Measurements from ENCODE around the gene STK39.

STK39 gene

DNA sequence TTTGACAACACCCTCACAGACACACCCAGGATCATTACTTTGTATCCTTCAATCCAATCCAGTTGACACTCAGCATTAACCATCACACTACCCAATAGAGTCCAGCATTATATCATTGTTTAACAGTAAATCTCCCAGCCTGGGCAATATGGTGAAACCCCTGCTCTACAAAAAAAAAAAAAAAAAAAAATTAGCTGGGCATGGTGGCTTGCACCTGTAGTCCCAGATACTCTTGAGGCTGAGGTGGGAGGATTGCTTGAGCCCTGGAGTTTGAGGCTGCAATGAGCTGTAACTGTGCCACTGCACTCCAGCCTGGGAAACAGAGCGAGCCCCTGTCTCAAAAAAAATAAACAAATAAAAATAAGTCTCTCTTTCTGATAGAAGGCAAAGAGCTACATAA is 304.0 kb downstream of the STK39 start:
- H4K91ac ChIP-seq (ENCODE audit: low read length): no peak overlapping the region
- H3K4ac ChIP-seq (ENCODE audit: low read depth in 1 of 2, low read length in 2 of 2): no peak overlapping the region
- peaks cover 4% of the 10 kb centered on the region for H3K4me1 ChIP-seq (ENCODE audit: control insufficient read depth, insufficient read depth, low read depth, low read length)
- no peaks in the 10 kb centered on the region for H3K27me3 ChIP-seq (ENCODE audit: control insufficient read depth in 1 of 2, insufficient read depth in 1 of 2, low read length in 2 of 2)
- no peak overlapping the region for H3K14ac ChIP-seq (ENCODE audit: low read length in 2 of 2)
- no CpG with 5 or more reads among the region's 1 CpG for WGBS
- H3K79me1 ChIP-seq (replicated peaks; ENCODE audit: low read length, poor library complexity, severe bottlenecking): no peaks in the 10 kb centered on the region
- H3K9ac ChIP-seq (ENCODE audit: low read length): no peak overlapping the region
- no peak overlapping the region for H3K27ac ChIP-seq (ENCODE audit: low read length, poor library complexity, severe bottlenecking)
- H3K23ac ChIP-seq (ENCODE audit: low read length in 2 of 2): no peak overlapping the region
- no peak overlapping the region for H2BK120ac ChIP-seq (ENCODE audit: low read depth, low read length)
- no peak overlapping the region for H2AFZ ChIP-seq (ENCODE audit: low read depth, low read length)
- no peak overlapping the region for H3K18ac ChIP-seq (ENCODE audit: low read depth in 1 of 2, low read length in 2 of 2)
- H3K4me3 ChIP-seq (ENCODE audit: insufficient read depth in 1 of 2, low read depth in 1 of 2, low read length in 2 of 2): no peak overlapping the region
- no peak for DNase-seq
- H2BK12ac ChIP-seq (ENCODE audit: low read length in 2 of 2): no peak overlapping the region
- H2BK5ac ChIP-seq (ENCODE audit: low read depth, low read length, poor library complexity, severe bottlenecking): no peak overlapping the region
- no peak overlapping the region for H2BK15ac ChIP-seq (ENCODE audit: low read depth, poor library complexity, severe bottlenecking)
- H3K9me3 ChIP-seq (ENCODE audit: control insufficient read depth, low read length): no peaks in the 10 kb centered on the region
- H3K4me2 ChIP-seq (ENCODE audit: low read length, poor library complexity, severe bottlenecking): no peak overlapping the region
- no peak overlapping the region for H4K8ac ChIP-seq (ENCODE audit: low read length)
- H2AK5ac ChIP-seq (ENCODE audit: low read length, severe bottlenecking): no peak overlapping the region
- H3K36me3 ChIP-seq (ENCODE audit: control insufficient read depth in 1 of 2, insufficient read depth in 2 of 2, low read depth in 1 of 2, low read length in 2 of 2): no peaks in the 10 kb centered on the region

- no peak overlapping the region for H2BK12ac ChIP-seq (ENCODE audit: low read length in 2 of 2)
- no peak overlapping the region for H3K4me3 ChIP-seq (ENCODE audit: insufficient read depth in 1 of 2, low read depth in 1 of 2, low read length in 2 of 2)
- no peak overlapping the region for H3K14ac ChIP-seq (ENCODE audit: low read length in 2 of 2)
- H2BK15ac ChIP-seq (ENCODE audit: low read depth, poor library complexity, severe bottlenecking): no peak overlapping the region
- no peak overlapping the region for H4K91ac ChIP-seq (ENCODE audit: low read length)
- WGBS: 80% methylated on average over 3 of the region's 3 CpGs
- no peak overlapping the region for H2AK5ac ChIP-seq (ENCODE audit: low read length, severe bottlenecking)
- DNase-seq: no peak
- no peaks in the 10 kb centered on the region for H3K36me3 ChIP-seq (ENCODE audit: control insufficient read depth in 1 of 2, insufficient read depth in 2 of 2, low read depth in 1 of 2, low read length in 2 of 2)
- peaks cover 4% of the 10 kb centered on the region for H3K4me1 ChIP-seq (ENCODE audit: control insufficient read depth, insufficient read depth, low read depth, low read length)
- no peak overlapping the region for H2AFZ ChIP-seq (ENCODE audit: low read depth, low read length)
- no peak overlapping the region for H3K9ac ChIP-seq (ENCODE audit: low read length)
- no peak overlapping the region for H3K4ac ChIP-seq (ENCODE audit: low read depth in 1 of 2, low read length in 2 of 2)
- no peak overlapping the region for H3K27ac ChIP-seq (ENCODE audit: low read length, poor library complexity, severe bottlenecking)
- H3K79me1 ChIP-seq (replicated peaks; ENCODE audit: low read length, poor library complexity, severe bottlenecking): no peaks in the 10 kb centered on the region
- no peak overlapping the region for H3K4me2 ChIP-seq (ENCODE audit: low read length, poor library complexity, severe bottlenecking)
- H3K18ac ChIP-seq (ENCODE audit: low read depth in 1 of 2, low read length in 2 of 2): no peak overlapping the region
- H3K23ac ChIP-seq (ENCODE audit: low read length in 2 of 2): no peak overlapping the region
- no peak overlapping the region for H2BK120ac ChIP-seq (ENCODE audit: low read depth, low read length)
- no peaks in the 10 kb centered on the region for H3K9me3 ChIP-seq (ENCODE audit: control insufficient read depth, low read length)
- no peak overlapping the region for H2BK5ac ChIP-seq (ENCODE audit: low read depth, low read length, poor library complexity, severe bottlenecking)
- no peak overlapping the region for H4K8ac ChIP-seq (ENCODE audit: low read length)
- no peaks in the 10 kb centered on the region for H3K27me3 ChIP-seq (ENCODE audit: control insufficient read depth in 1 of 2, insufficient read depth in 1 of 2, low read length in 2 of 2)
Measured at GRCh38 chr2:167942366-167943081, 304.9 kb downstream of the STK39 start.

GRCh38 chr2:167941604-167942003 is 305.8 kb downstream of the STK39 start:
- H2AFZ ChIP-seq (ENCODE audit: low read depth, low read length): no peak overlapping the region
- WGBS: 96% methylated on average over 7 of the region's 9 CpGs

DNA sequence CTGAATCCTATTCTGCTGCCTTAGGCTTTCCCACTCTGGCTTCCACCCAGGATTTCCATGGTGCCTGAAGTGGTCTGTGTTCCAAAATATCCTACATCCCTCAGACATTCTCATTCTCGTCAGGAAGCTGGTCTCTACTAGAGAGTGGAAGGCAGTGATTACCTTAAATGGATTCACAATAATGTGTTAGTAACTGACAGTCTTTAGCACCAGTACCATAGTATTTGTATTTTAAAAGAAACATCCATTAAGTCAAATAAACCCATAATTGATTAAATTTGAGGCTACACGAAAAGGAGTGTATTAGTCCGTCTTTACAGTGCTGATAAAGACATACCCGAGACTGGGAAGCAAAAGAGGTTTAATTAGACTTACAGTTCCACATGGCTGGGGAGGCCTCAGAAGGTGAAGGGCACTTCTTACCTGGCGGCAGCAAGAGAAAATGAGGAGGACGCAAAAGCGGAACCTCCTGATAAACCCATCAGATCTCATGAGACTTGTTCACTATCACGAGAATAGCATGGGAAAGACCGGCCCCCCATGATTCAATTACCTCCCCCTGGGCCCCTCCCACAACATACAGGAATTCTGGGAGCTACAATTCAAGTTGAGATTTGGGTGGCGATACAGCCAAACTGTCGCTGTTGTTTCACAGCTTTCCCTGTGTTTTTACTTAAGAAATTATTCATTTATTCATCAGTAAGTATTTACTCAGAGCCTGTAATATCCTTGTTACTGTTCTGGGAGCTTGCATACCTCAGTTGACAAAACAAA is 306.5 kb downstream of the STK39 start:
- no peak overlapping the region for H3K18ac ChIP-seq (ENCODE audit: low read depth in 1 of 2, low read length in 2 of 2)
- no peak overlapping the region for H4K8ac ChIP-seq (ENCODE audit: low read length)
- 95% methylated on average over 9 of the region's 11 CpGs for WGBS

More at GRCh38 chr2:167941604-167942003, 305.8 kb downstream of the STK39 start:
- Histone ChIP-seq H3K27ac (ENCODE audit: low read length, poor library complexity, severe bottlenecking) (no peak overlapping the region), H3K9ac (ENCODE audit: low read length) (no peak overlapping the region), H3K27me3 (ENCODE audit: control insufficient read depth in 1 of 2, insufficient read depth in 1 of 2, low read length in 2 of 2) (no peaks in the 10 kb centered on the region), H2BK15ac (ENCODE audit: low read depth, poor library complexity, severe bottlenecking) (no peak overlapping the region), H3K36me3 (ENCODE audit: control insufficient read depth in 1 of 2, insufficient read depth in 2 of 2, low read depth in 1 of 2, low read length in 2 of 2) (no peaks in the 10 kb centered on the region), H2AK5ac (ENCODE audit: low read length, severe bottlenecking) (no peak overlapping the region), H3K23ac (ENCODE audit: low read length in 2 of 2) (no peak overlapping the region), H3K14ac (ENCODE audit: low read length in 2 of 2) (no peak overlapping the region), H2BK120ac (ENCODE audit: low read depth, low read length) (no peak overlapping the region), H3K4ac (ENCODE audit: low read depth in 1 of 2, low read length in 2 of 2) (no peak overlapping the region), H2BK12ac (ENCODE audit: low read length in 2 of 2) (no peak overlapping the region), H4K91ac (ENCODE audit: low read length) (no peak overlapping the region), H3K4me1 (ENCODE audit: control insufficient read depth, insufficient read depth, low read depth, low read length) (peaks cover 4% of the 10 kb centered on the region), H3K4me3 (ENCODE audit: insufficient read depth in 1 of 2, low read depth in 1 of 2, low read length in 2 of 2) (no peak overlapping the region), H3K4me2 (ENCODE audit: low read length, poor library complexity, severe bottlenecking) (no peak overlapping the region), H4K8ac (ENCODE audit: low read length) (no peak overlapping the region), H3K79me1 (replicated peaks; ENCODE audit: low read length, poor library complexity, severe bottlenecking) (no peaks in the 10 kb centered on the region), H3K18ac (ENCODE audit: low read depth in 1 of 2, low read length in 2 of 2) (no peak overlapping the region), H3K9me3 (ENCODE audit: control insufficient read depth, low read length) (no peaks in the 10 kb centered on the region), H2BK5ac (ENCODE audit: low read depth, low read length, poor library complexity, severe bottlenecking) (no peak overlapping the region)
- DNase-seq: no peak

More for the DNA sequence above, 306.5 kb downstream of the STK39 start:
- H3K27ac ChIP-seq (ENCODE audit: low read length, poor library complexity, severe bottlenecking): no peak overlapping the region
- no peak overlapping the region for H2BK5ac ChIP-seq (ENCODE audit: low read depth, low read length, poor library complexity, severe bottlenecking)
- H2BK120ac ChIP-seq (ENCODE audit: low read depth, low read length): no peak overlapping the region
- H3K23ac ChIP-seq (ENCODE audit: low read length in 2 of 2): no peak overlapping the region
- H3K9ac ChIP-seq (ENCODE audit: low read length): no peak overlapping the region
- no peak overlapping the region for H4K91ac ChIP-seq (ENCODE audit: low read length)
- no peaks in the 10 kb centered on the region for H3K36me3 ChIP-seq (ENCODE audit: control insufficient read depth in 1 of 2, insufficient read depth in 2 of 2, low read depth in 1 of 2, low read length in 2 of 2)
- no peaks in the 10 kb centered on the region for H3K9me3 ChIP-seq (ENCODE audit: control insufficient read depth, low read length)
- H3K4me2 ChIP-seq (ENCODE audit: low read length, poor library complexity, severe bottlenecking): no peak overlapping the region
- H3K14ac ChIP-seq (ENCODE audit: low read length in 2 of 2): no peak overlapping the region
- no peak overlapping the region for H2BK15ac ChIP-seq (ENCODE audit: low read depth, poor library complexity, severe bottlenecking)
- no peak overlapping the region for H2BK12ac ChIP-seq (ENCODE audit: low read length in 2 of 2)
- no peak overlapping the region for H2AK5ac ChIP-seq (ENCODE audit: low read length, severe bottlenecking)
- H3K4me3 ChIP-seq (ENCODE audit: insufficient read depth in 1 of 2, low read depth in 1 of 2, low read length in 2 of 2): no peak overlapping the region
- H3K27me3 ChIP-seq (ENCODE audit: control insufficient read depth in 1 of 2, insufficient read depth in 1 of 2, low read length in 2 of 2): no peaks in the 10 kb centered on the region
- H2AFZ ChIP-seq (ENCODE audit: low read depth, low read length): no peak overlapping the region
- H3K4ac ChIP-seq (ENCODE audit: low read depth in 1 of 2, low read length in 2 of 2): no peak overlapping the region
- H3K79me1 ChIP-seq (replicated peaks; ENCODE audit: low read length, poor library complexity, severe bottlenecking): no peaks in the 10 kb centered on the region
- H3K4me1 ChIP-seq (ENCODE audit: control insufficient read depth, insufficient read depth, low read depth, low read length): peaks cover 2% of the 10 kb centered on the region
- no peak for DNase-seq

Data from mesenchymal stem cell (in vitro differentiated cells and primary cell).